Globus pallidus (tissue), 1 donor: ENCODE data around the gene GPR37.

ENCODE experiments used
- DNase-seq: peaks from one replicate; pipeline ENCODE4 v3.0.0-alpha.2; 2015; ENCODE audit warnings: low spot score

The GPR37 gene

GRCh38 chr7:124780056-124780455 lies 14.5 kb upstream of the GPR37 start:
- DNase-seq, result no peak

GRCh38 chr7:124779620-124780019 lies 14.0 kb upstream of the GPR37 start:
- no peak for DNase-seq

GRCh38 chr7:124779194-124779593 lies 13.6 kb upstream of the GPR37 start:
- DNase-seq, result no peak

- no peak for DNase-seq
Observed at GRCh38 chr7:124777268-124777667, 11.7 kb upstream of the GPR37 start.

GRCh38 chr7:124776153-124776552 lies 10.6 kb upstream of the GPR37 start:
- DNase-seq, result no peak

GRCh38 chr7:124775422-124775821 lies 9.8 kb upstream of the GPR37 start:
- DNase-seq, result no peak

DNA sequence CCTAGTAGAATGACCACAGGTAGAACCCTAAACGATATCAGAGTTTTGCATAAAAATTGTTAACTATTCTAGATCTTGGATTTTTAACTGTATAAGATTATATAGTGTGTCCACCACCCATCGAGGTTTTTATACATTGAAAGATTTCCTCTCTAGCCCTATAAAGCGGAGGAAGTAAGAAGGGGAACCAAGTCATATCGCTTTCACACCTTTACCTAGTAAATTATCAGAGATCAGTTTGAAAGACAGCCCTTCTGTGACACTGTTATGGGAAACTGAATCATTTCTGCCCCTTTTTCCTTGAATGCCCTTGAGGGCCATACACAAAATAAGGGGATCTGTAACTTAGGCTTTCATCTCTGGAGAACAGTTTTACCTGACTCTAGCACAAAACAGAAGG lies 8.3 kb upstream of the GPR37 start:
- no peak for DNase-seq

DNA sequence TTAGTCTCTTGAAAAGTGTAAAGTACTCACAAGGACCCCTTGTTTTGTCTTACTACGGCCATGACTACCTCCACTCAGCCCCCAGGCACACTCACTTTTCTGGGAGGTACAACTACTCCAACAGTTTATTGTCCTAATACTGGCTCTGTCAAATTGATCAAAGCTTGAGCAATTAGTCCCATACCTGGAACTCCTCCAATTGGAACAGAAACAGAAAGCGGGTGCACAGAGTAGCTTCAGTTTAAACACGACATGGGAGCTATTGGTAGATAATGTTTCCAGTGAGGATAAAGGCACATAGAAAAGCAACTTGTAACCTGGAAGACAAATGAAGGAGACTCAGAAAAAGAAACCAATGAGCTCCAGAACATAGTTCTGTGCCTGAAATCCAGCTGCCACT lies 7.7 kb upstream of the GPR37 start:
- peak; percentile 5 for DNase-seq

- no peak for DNase-seq
Observed at GRCh38 chr7:124769136-124769535, 3.5 kb upstream of the GPR37 start.

DNA sequence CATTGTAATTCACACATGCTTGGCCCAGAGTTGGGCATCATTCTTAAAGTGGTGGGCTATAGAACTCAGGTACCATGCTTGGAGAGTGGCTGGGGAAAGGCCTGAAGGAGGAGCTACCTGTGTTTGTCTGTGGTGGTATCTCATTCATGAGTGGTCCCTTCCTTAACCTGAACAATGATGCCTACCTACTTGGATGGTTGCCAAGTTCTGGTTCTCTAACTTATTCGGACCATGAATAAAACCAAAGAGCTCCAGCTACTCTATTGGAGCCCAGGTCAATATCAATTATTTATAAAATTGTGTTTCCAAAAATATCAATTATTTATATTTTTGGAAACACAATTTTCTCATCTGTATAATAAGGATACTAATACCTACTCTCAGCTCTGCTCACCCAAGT lies 2.9 kb upstream of the GPR37 start:
- DNase-seq, result no peak

DNA sequence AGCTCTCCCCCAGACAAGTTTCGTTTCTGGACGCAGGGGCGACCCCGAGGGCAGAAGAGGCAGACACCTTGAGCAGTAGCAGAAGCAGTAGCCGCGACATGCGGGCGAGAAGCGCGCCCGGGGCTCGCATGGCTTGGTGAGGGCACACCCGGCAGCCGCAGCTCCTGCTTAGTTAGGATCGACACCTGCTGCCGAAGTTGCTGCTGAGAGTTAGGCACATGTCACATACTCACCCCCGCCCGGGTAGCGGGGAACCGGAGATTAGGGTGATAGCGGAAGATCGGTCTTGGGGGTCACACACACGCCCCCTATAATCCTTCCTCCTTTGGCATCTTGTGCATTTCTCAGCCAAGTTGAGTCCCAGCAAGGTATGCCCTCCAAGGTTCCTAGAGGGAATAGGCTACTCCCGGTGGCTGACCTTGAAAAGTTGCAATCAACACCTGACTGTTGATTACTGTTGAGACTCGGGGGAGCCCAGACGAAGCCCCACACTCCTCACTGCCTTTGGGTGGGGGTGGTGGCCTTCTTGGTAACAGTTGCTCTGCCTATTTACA lies 668 bp downstream of the GPR37 start:
- no peak for DNase-seq

DNA sequence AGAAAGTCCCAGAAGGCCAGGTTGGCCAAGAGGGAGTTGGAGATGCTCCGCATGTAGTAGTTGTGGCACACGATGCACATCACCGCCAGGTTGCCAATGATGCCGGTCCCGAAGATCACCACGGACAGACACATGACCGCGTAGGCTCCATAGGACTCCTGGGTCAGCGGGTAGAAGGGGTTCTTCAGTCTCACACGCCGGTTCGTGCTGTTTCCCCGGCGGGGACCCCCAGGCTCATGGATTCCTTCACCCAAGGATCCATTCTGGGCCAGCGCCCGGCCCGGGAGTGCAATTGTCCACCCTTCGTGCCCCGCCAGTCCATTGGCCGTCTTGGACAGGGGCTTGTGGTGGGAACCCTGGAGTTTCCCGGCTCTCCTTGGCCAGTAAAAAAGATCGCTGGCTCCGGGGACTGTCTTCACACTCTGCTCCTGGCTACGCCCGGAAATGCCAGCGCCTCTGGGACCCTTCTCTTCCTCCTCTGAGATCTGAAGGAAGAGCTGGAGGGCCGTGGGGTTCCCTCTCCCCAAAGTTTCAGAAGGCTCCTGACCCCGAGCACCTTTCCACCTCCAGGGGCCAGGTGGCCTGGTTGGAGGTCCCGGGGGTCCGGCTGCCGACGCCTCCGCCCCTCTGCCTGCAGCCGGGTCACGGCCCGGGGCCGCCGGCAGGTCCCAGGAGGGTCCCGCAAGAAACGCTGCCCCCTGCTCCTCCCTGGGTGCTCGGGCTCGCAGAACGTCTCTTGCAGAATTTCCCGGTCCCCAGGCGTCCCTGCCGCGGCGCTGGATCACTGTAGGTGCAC lies 1.3 kb downstream of the GPR37 start:
- peak; percentile 42 for DNase-seq

DNA sequence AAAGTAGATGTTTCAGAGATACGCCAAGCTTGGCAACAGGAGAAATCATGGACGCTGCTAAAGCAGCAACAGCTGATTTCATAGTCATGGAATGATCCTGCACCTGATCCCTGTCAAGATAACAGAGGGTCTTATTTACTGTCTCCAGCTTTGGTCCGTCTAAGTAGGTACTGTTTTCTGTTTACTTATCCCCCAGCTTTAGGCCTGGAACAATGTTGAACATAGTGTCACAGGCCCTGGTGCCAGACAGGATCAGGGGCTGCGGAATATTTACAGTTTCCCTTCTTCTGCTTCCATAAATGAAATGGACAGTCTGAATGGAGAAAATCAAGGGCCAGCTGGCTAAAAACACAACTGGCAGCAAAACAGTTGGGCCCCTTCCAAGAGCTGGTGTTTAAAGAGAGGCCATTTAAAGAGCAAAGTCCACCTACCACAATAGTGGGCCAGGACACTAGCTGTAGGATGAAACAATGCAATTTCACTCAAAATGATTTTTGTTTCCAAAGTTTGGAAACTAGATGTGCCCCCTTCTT lies 2.9 kb downstream of the GPR37 start:
- peak; percentile 88 for DNase-seq

- DNase-seq, result no peak
Observed at GRCh38 chr7:124761164-124761715, 4.4 kb downstream of the GPR37 start.

- DNase-seq, result peak; percentile 77
Observed at GRCh38 chr7:124758327-124758726, 7.3 kb downstream of the GPR37 start.

- peak; percentile 91 for DNase-seq
Observed at GRCh38 chr7:124754576-124755268, 10.9 kb downstream of the GPR37 start.

GRCh38 chr7:124752310-124752709 lies 13.3 kb downstream of the GPR37 start:
- DNase-seq, result peak; percentile 67

- peak; percentile 79 for DNase-seq
Observed at GRCh38 chr7:124751027-124751426, 14.6 kb downstream of the GPR37 start.

GRCh38 chr7:124747072-124747471 lies 18.5 kb downstream of the GPR37 start:
- no peak for DNase-seq

- no peak for DNase-seq
Observed at GRCh38 chr7:124738639-124739038, 27.0 kb downstream of the GPR37 start.

- DNase-seq, result no peak
Observed at GRCh38 chr7:124737760-124738300, 27.8 kb downstream of the GPR37 start.

DNA sequence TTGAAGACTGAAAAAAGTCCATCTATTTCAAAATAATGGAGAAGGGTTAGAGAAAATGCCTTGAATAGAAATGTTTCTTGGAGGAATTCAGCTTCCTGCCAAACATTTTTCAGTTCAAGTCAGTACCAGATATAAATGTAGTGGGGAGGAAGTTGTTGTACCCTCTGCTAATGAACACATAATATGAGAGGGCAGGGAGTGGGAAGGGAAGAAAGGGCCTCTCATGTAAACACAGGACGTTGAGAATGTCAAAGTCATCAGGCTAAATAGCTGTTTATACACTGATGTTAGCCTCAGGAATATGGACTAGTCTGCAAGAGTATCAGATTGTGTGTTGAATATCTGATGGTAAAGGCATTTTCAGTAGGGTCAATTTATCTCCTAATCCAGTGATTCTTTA lies 37.0 kb downstream of the GPR37 start:
- DNase-seq, result no peak
